ENCODE data around the gene KLHDC9.

KLHDC9 gene

GRCh38 chr1:161091093-161091492 is 7.1 kb upstream of the KLHDC9 start:
- Mint-ChIP-seq H3K27me3 (no peaks in the 10 kb centered on the region), H3K36me3 (ENCODE audit: insufficient read depth) (no peaks in the 10 kb centered on the region), H3K9me3 (no peaks in the 10 kb centered on the region), H3K4me3 (no peak overlapping the region), H3K27ac (ENCODE audit: low read depth) (no peak overlapping the region), H3K4me1 (no peaks in the 10 kb centered on the region)
- no peak for DNase-seq (ENCODE audit: low spot score in 2 of 2)
- no peak for ATAC-seq (replicated peaks; ENCODE audit: extremely low read depth, poor library complexity, severe bottlenecking)

GRCh38 chr1:161091796-161092507 is 6.2 kb upstream of the KLHDC9 start:
- ATAC-seq (replicated peaks; ENCODE audit: extremely low read depth, poor library complexity, severe bottlenecking) (no peak), DNase-seq (ENCODE audit: low spot score in 2 of 2) (no peak)
- Mint-ChIP-seq H3K27ac (ENCODE audit: low read depth) (no peak overlapping the region), H3K4me3 (no peak overlapping the region), H3K36me3 (ENCODE audit: insufficient read depth) (peaks cover 6% of the 10 kb centered on the region), H3K27me3 (no peaks in the 10 kb centered on the region), H3K4me1 (peaks cover 1% of the 10 kb centered on the region), H3K9me3 (no peaks in the 10 kb centered on the region)

GRCh38 chr1:161092621-161093028 is 5.5 kb upstream of the KLHDC9 start:
- Mint-ChIP-seq H3K27me3 (peaks cover 2% of the 10 kb centered on the region), H3K36me3 (ENCODE audit: insufficient read depth) (peaks cover 13% of the 10 kb centered on the region), H3K27ac (ENCODE audit: low read depth) (no peak overlapping the region), H3K4me3 (no peak overlapping the region), H3K4me1 (peaks cover 8% of the 10 kb centered on the region), H3K9me3 (no peaks in the 10 kb centered on the region)
- ATAC-seq (replicated peaks; ENCODE audit: extremely low read depth, poor library complexity, severe bottlenecking) = no peak
- no peak for DNase-seq (ENCODE audit: low spot score in 2 of 2)

GRCh38 chr1:161094481-161094880 is 3.7 kb upstream of the KLHDC9 start:
- peaks cover 21% of the 10 kb centered on the region for H3K4me1 Mint-ChIP-seq

GRCh38 chr1:161095230-161095629 is 2.9 kb upstream of the KLHDC9 start:
- Mint-ChIP-seq H3K4me3 (no peak overlapping the region), H3K9me3 (no peaks in the 10 kb centered on the region), H3K27ac (ENCODE audit: low read depth) (peak overlapping the region; percentile 88), H3K27me3 (peaks cover 7% of the 10 kb centered on the region), H3K36me3 (ENCODE audit: insufficient read depth) (peaks cover 25% of the 10 kb centered on the region), H3K4me1 (peaks cover 21% of the 10 kb centered on the region)
- ATAC-seq (replicated peaks; ENCODE audit: extremely low read depth, poor library complexity, severe bottlenecking) (no peak), DNase-seq (ENCODE audit: low spot score in 2 of 2) (no peak)

More at GRCh38 chr1:161094481-161094880, 3.7 kb upstream of the KLHDC9 start:
- Mint-ChIP-seq H3K27ac (ENCODE audit: low read depth) (no peak overlapping the region), H3K27me3 (peaks cover 7% of the 10 kb centered on the region), H3K4me3 (no peak overlapping the region), H3K9me3 (no peaks in the 10 kb centered on the region), H3K36me3 (ENCODE audit: insufficient read depth) (peaks cover 25% of the 10 kb centered on the region)
- ATAC-seq (replicated peaks; ENCODE audit: extremely low read depth, poor library complexity, severe bottlenecking) = no peak
- no peak for DNase-seq (ENCODE audit: low spot score in 2 of 2)

- Mint-ChIP-seq H3K36me3 (ENCODE audit: insufficient read depth) (peaks cover 30% of the 10 kb centered on the region), H3K4me1 (peaks cover 21% of the 10 kb centered on the region), H3K9me3 (no peaks in the 10 kb centered on the region), H3K27ac (ENCODE audit: low read depth) (no peak overlapping the region), H3K27me3 (peaks cover 7% of the 10 kb centered on the region), H3K4me3 (no peak overlapping the region)
- no peak for ATAC-seq (replicated peaks; ENCODE audit: extremely low read depth, poor library complexity, severe bottlenecking)
- no peak for DNase-seq (ENCODE audit: low spot score in 2 of 2)
These were observed 2.1 kb upstream of the KLHDC9 start for GRCh38 chr1:161096015-161096414.

GRCh38 chr1:161096530-161096929 is 1.6 kb upstream of the KLHDC9 start:
- DNase-seq (ENCODE audit: low spot score in 2 of 2) = no peak
- H3K4me1 Mint-ChIP-seq = peaks cover 21% of the 10 kb centered on the region
- no peak for ATAC-seq (replicated peaks; ENCODE audit: extremely low read depth, poor library complexity, severe bottlenecking)
- H3K27ac Mint-ChIP-seq (ENCODE audit: low read depth) = peak overlapping the region; percentile 100
- H3K4me3 Mint-ChIP-seq = no peak overlapping the region
- no peaks in the 10 kb centered on the region for H3K9me3 Mint-ChIP-seq
- H3K27me3 Mint-ChIP-seq = peaks cover 7% of the 10 kb centered on the region
- peaks cover 33% of the 10 kb centered on the region for H3K36me3 Mint-ChIP-seq (ENCODE audit: insufficient read depth)

GRCh38 chr1:161099090-161099802 is 1.1 kb downstream of the KLHDC9 start:
- ATAC-seq (replicated peaks; ENCODE audit: extremely low read depth, poor library complexity, severe bottlenecking) = no peak
- Mint-ChIP-seq H3K27me3 (peaks cover 7% of the 10 kb centered on the region), H3K9me3 (no peaks in the 10 kb centered on the region), H3K27ac (ENCODE audit: low read depth) (peak overlapping the region; percentile 39), H3K4me1 (peaks cover 21% of the 10 kb centered on the region), H3K36me3 (ENCODE audit: insufficient read depth) (peaks cover 37% of the 10 kb centered on the region), H3K4me3 (peak overlapping the region; percentile 88)
- DNase-seq (ENCODE audit: low spot score in 2 of 2) = no peak

- Mint-ChIP-seq H3K4me1 (peaks cover 27% of the 10 kb centered on the region), H3K27me3 (peaks cover 7% of the 10 kb centered on the region), H3K9me3 (no peaks in the 10 kb centered on the region), H3K36me3 (ENCODE audit: insufficient read depth) (peaks cover 39% of the 10 kb centered on the region), H3K4me3 (no peak overlapping the region), H3K27ac (ENCODE audit: low read depth) (no peak overlapping the region)
- no peak for ATAC-seq (replicated peaks; ENCODE audit: extremely low read depth, poor library complexity, severe bottlenecking)
- DNase-seq (ENCODE audit: low spot score in 2 of 2) = no peak
These were observed 2.4 kb downstream of the KLHDC9 start for GRCh38 chr1:161100556-161100955.

- no peak for DNase-seq (ENCODE audit: low spot score in 2 of 2)
- peak overlapping the region; percentile 11 for H3K27ac Mint-ChIP-seq (ENCODE audit: low read depth)
- H3K27me3 Mint-ChIP-seq = no peaks in the 10 kb centered on the region
- H3K36me3 Mint-ChIP-seq (ENCODE audit: insufficient read depth) = peaks cover 9% of the 10 kb centered on the region
- ATAC-seq (replicated peaks; ENCODE audit: extremely low read depth, poor library complexity, severe bottlenecking) = no peak
- peaks cover 13% of the 10 kb centered on the region for H3K4me1 Mint-ChIP-seq
- H3K4me3 Mint-ChIP-seq = no peak overlapping the region
- H3K9me3 Mint-ChIP-seq = no peaks in the 10 kb centered on the region
These were observed 8.3 kb downstream of the KLHDC9 start for GRCh38 chr1:161106431-161106830.

GRCh38 chr1:161111117-161111516 is 13.0 kb downstream of the KLHDC9 start:
- no peak for DNase-seq (ENCODE audit: low spot score in 2 of 2)
- Mint-ChIP-seq H3K4me1 (peaks cover 35% of the 10 kb centered on the region), H3K27ac (ENCODE audit: low read depth) (peak overlapping the region; percentile 3), H3K27me3 (no peaks in the 10 kb centered on the region), H3K36me3 (ENCODE audit: insufficient read depth) (peaks cover 7% of the 10 kb centered on the region), H3K4me3 (no peak overlapping the region), H3K9me3 (no peaks in the 10 kb centered on the region)
- ATAC-seq (replicated peaks; ENCODE audit: extremely low read depth, poor library complexity, severe bottlenecking) = no peak

- DNase-seq (ENCODE audit: low spot score in 2 of 2) (no peak), ATAC-seq (replicated peaks; ENCODE audit: extremely low read depth, poor library complexity, severe bottlenecking) (no peak)
- Mint-ChIP-seq H3K4me3 (no peak overlapping the region), H3K36me3 (ENCODE audit: insufficient read depth) (peaks cover 6% of the 10 kb centered on the region), H3K4me1 (peaks cover 35% of the 10 kb centered on the region), H3K27ac (ENCODE audit: low read depth) (peak overlapping the region; percentile 3), H3K27me3 (no peaks in the 10 kb centered on the region), H3K9me3 (no peaks in the 10 kb centered on the region)
These were observed 13.4 kb downstream of the KLHDC9 start for GRCh38 chr1:161111527-161111926.

- no peak for ATAC-seq (replicated peaks; ENCODE audit: extremely low read depth, poor library complexity, severe bottlenecking)
- DNase-seq (ENCODE audit: low spot score in 2 of 2) = no peak
- H3K4me1 Mint-ChIP-seq = peaks cover 52% of the 10 kb centered on the region
- H3K9me3 Mint-ChIP-seq = no peaks in the 10 kb centered on the region
- peaks cover 17% of the 10 kb centered on the region for H3K36me3 Mint-ChIP-seq (ENCODE audit: insufficient read depth)
- peak overlapping the region; percentile 7 for H3K27ac Mint-ChIP-seq (ENCODE audit: low read depth)
- no peaks in the 10 kb centered on the region for H3K27me3 Mint-ChIP-seq
- H3K4me3 Mint-ChIP-seq = no peak overlapping the region
These were observed 15.8 kb downstream of the KLHDC9 start for GRCh38 chr1:161113915-161114314.

All from central memory CD8-positive, alpha-beta T cell (primary cell).